WTC11 (cell line): ENCODE data around the gene CEP70.

Source experiments
- ESRRA ChIP-seq: sonication (generic); formaldehyde crosslinking; IDR thresholded peaks from 2 replicates; pipeline ENCODE4 v1.8.1; 2022; ENCODE audit warnings: mild to moderate bottlenecking, missing genetic modification reagents, borderline replicate concordance
- FOXJ3 ChIP-seq: sonication (generic); formaldehyde crosslinking; IDR thresholded peaks from 2 replicates; pipeline ENCODE4 v1.9.0; 2021; ENCODE audit warnings: missing genetic modification reagents, mild to moderate bottlenecking, borderline replicate concordance
- JUN ChIP-seq: sonication (generic); formaldehyde crosslinking; IDR thresholded peaks from 2 replicates; pipeline ENCODE4 v1.8.0; 2023; ENCODE audit warnings: mild to moderate bottlenecking, missing genetic modification reagents
- MAX ChIP-seq: sonication (generic); formaldehyde crosslinking; IDR thresholded peaks from 2 replicates; pipeline ENCODE4 v1.8.0; 2022; ENCODE audit warnings: mild to moderate bottlenecking, missing genetic modification reagents
- STAT6 ChIP-seq: sonication (generic); formaldehyde crosslinking; conservative IDR thresholded peaks from 2 replicates; pipeline ENCODE4 v1.8.1; 2023; ENCODE audit warnings: mild to moderate bottlenecking, low read depth, missing genetic modification reagents, moderate library complexity
- ZBTB21 ChIP-seq: sonication (generic); formaldehyde crosslinking; IDR thresholded peaks from 2 replicates; pipeline ENCODE4 v1.8.1; 2023; ENCODE audit warnings: mild to moderate bottlenecking, missing genetic modification reagents, borderline replicate concordance
- ZNF423 ChIP-seq: fragments of 250-450 bp; sonication (Bioruptor Pico); IDR thresholded peaks from 2 replicates; pipeline ENCODE4 v2.1.2; 2022; ENCODE audit warnings: mild to moderate bottlenecking, moderate library complexity
- ZSCAN18 ChIP-seq: fragments of 250-450 bp; sonication (Bioruptor Pico); IDR thresholded peaks from 2 replicates; pipeline ENCODE4 v2.1.2; 2022; ENCODE audit warnings: mild to moderate bottlenecking, moderate library complexity
- TF ChIP-seq, protein P1 (sequence below): fragments of 200-600 bp; IDR thresholded peaks from 2 replicates; pipeline ENCODE4 v1.8.0; 2022; ENCODE audit warnings: antibody characterized with exemption
- TF ChIP-seq, protein P2 (sequence below): sonication (generic); formaldehyde crosslinking; IDR thresholded peaks from 2 replicates; pipeline ENCODE4 v1.8.0; 2022; ENCODE audit warnings: mild to moderate bottlenecking, missing genetic modification reagents

- TF ChIP-seq ZNF423 (CRISPR knock-in tag) (no peak), FOXJ3 (CRISPR knock-in tag) (no peak), ZSCAN18 (no peak), STAT6 (no peak), ESRRA (CRISPR knock-in tag) (no peak), MAX (no peak), JUN (CRISPR knock-in tag) (no peak), ZBTB21 (no peak)
- TF ChIP-seq, protein P1, sequence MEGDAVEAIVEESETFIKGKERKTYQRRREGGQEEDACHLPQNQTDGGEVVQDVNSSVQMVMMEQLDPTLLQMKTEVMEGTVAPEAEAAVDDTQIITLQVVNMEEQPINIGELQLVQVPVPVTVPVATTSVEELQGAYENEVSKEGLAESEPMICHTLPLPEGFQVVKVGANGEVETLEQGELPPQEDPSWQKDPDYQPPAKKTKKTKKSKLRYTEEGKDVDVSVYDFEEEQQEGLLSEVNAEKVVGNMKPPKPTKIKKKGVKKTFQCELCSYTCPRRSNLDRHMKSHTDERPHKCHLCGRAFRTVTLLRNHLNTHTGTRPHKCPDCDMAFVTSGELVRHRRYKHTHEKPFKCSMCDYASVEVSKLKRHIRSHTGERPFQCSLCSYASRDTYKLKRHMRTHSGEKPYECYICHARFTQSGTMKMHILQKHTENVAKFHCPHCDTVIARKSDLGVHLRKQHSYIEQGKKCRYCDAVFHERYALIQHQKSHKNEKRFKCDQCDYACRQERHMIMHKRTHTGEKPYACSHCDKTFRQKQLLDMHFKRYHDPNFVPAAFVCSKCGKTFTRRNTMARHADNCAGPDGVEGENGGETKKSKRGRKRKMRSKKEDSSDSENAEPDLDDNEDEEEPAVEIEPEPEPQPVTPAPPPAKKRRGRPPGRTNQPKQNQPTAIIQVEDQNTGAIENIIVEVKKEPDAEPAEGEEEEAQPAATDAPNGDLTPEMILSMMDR, result no peak
- TF ChIP-seq, protein P2, sequence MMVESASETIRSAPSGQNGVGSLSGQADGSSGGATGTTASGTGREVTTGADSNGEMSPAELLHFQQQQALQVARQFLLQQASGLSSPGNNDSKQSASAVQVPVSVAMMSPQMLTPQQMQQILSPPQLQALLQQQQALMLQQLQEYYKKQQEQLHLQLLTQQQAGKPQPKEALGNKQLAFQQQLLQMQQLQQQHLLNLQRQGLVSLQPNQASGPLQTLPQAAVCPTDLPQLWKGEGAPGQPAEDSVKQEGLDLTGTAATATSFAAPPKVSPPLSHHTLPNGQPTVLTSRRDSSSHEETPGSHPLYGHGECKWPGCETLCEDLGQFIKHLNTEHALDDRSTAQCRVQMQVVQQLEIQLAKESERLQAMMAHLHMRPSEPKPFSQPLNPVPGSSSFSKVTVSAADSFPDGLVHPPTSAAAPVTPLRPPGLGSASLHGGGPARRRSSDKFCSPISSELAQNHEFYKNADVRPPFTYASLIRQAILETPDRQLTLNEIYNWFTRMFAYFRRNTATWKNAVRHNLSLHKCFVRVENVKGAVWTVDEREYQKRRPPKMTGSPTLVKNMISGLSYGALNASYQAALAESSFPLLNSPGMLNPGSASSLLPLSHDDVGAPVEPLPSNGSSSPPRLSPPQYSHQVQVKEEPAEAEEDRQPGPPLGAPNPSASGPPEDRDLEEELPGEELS (CRISPR knock-in tag), result no peak
Measured at GRCh38 chr3:138629526-138629925, 35.5 kb upstream of the CEP70 start.
